SU-DHL-6 (cell line): ENCODE data around the gene STPG3.

Experiments used
- H2AFZ ChIP-seq: fragments of 200-600 bp; sonication (generic); 2 replicates; pipeline ENCODE4 v1.6.1; 2014; ENCODE audit warnings: low read depth, mild to moderate bottlenecking, moderate library complexity, mixed read lengths, antibody characterized with exemption, low read length; ENCODE audit not compliant: severe bottlenecking
- H3F3A ChIP-seq: fragments of 200-600 bp; shearing (Covaris generic); 2 replicates; pipeline ENCODE4 v1.6.0; 2016; ENCODE audit warnings: antibody characterized with exemption, mild to moderate bottlenecking; ENCODE audit not compliant: insufficient read depth
- H3K27ac ChIP-seq: fragments of 200-600 bp; sonication (generic); 2 replicates; pipeline ENCODE4 v1.5.1; 2016; ENCODE audit warnings: low read depth, mild to moderate bottlenecking, low read length, moderate library complexity, mixed read lengths
- H3K27me3 ChIP-seq: fragments of 200-600 bp; sonication (generic), shearing (Covaris generic); 2 replicates; pipeline ENCODE4 v1.6.0; 2014; ENCODE audit warnings: mild to moderate bottlenecking, low read length
- H3K36me3 ChIP-seq: fragments of 200-600 bp; sonication (generic); 2 replicates; pipeline ENCODE4 v1.6.1; 2014; ENCODE audit warnings: mild to moderate bottlenecking, low read length, mixed read lengths
- H3K4me2 ChIP-seq: fragments of 300-600, 200-600 bp; shearing (Covaris generic), sonication (generic); 2 replicates; pipeline ENCODE4 v1.6.0; 2014; ENCODE audit warnings: low read length, low read depth, mild to moderate bottlenecking; ENCODE audit not compliant: poor library complexity, severe bottlenecking
- H3K4me3 ChIP-seq: fragments of 200-600 bp; sonication (generic); 2 replicates; pipeline ENCODE4 v1.5.1; 2014; ENCODE audit warnings: antibody characterized with exemption, low read length, mild to moderate bottlenecking, mixed read lengths; ENCODE audit not compliant: insufficient read depth, poor library complexity, severe bottlenecking
- H3K79me2 ChIP-seq: fragments of 200-600 bp; sonication (generic); 2 replicates; pipeline ENCODE4 v1.6.1; 2014; ENCODE audit warnings: mild to moderate bottlenecking, low read length, moderate library complexity; ENCODE audit not compliant: insufficient read depth
- H3K9ac ChIP-seq: fragments of 200-600 bp; sonication (generic); 2 replicates; pipeline ENCODE4 v1.7.0; 2014; ENCODE audit warnings: mild to moderate bottlenecking, low read length
- H3K9me2 ChIP-seq: fragments of 200-600 bp; sonication (generic); replicated peaks from 2 replicates; pipeline ENCODE4 v1.6.1; 2014; ENCODE audit warnings: low read length; ENCODE audit not compliant: insufficient read depth
- H3K9me3 ChIP-seq: fragments of 200-600 bp; sonication (generic); 2 replicates; pipeline ENCODE4 v1.6.1; 2014; ENCODE audit warnings: low read length, mixed read lengths; ENCODE audit not compliant: insufficient read depth
- H4K20me1 ChIP-seq: fragments of 200-600 bp; sonication (generic); 2 replicates; pipeline ENCODE4 v1.6.1; 2014; ENCODE audit warnings: low read depth, mild to moderate bottlenecking, antibody characterized with exemption, low read length, moderate library complexity, mixed read lengths
- EZH2phosphoT487 ChIP-seq: fragments of 200-600 bp; sonication (generic), shearing (Covaris generic); conservative IDR thresholded peaks from 2 replicates; pipeline ENCODE4 v1.6.1; 2018; ENCODE audit warnings: mild to moderate bottlenecking, antibody characterized with exemption, low read length, moderate library complexity, mixed read lengths
- TF ChIP-seq, protein P1 (sequence below): fragments of 200-600 bp; sonication (generic); IDR thresholded peaks from one replicate; pipeline ENCODE4 v1.5.1; 2017; ENCODE audit warnings: antibody characterized with exemption, mild to moderate bottlenecking, low read length, moderate library complexity; ENCODE audit not compliant: insufficient read depth, poor library complexity, severe bottlenecking

STPG3 gene

DNA sequence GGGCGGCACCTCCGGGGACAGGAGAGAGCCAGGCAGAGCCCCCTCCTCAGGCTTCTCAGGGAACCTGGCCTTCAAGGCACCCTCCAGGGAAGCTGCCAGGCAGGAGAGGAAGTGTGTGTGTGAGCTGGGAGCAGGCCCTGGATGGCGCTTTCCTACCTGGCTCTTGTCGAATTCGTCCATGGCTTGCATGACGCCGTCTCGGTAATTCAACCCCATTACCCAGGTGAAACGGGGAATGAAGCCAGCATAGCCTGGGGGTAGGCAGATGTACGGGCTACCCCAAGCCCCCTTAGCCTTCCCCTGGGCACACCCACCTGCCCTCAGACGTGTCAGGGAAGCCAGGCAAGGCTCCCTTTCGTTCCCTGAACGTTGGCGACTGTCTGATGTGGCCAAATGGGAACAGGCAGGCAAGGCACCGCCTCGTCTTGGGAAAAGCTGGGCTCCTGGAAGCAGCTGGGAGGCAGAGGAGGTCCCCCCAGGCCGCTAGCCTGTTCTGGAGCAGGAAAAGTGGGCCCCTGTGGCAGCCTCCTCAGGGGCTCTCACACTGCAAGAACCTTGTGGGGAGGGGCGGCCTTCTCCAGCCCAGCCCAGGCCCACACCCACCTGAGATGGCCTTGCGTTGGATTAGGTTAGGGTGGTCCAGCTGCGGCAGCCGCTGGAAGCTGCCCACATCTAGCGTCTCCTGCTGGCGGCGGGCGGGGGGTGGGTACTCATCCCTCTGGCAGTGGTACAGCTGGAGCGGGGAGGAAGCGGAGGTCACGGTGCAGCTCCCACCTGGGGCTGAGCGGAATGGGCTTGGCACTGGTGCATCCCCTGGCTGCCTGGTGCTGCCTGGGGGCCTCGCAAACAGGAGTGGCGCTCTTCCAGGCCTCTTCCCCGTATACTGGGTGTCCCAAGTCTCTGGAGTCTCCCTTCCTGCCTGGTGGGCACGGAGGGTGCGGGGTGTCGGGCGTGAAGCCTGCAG is 6.3 kb upstream of the STPG3 start:
- no peaks in the 10 kb centered on the region for H3K9me2 ChIP-seq
- H3K27me3 ChIP-seq, result no peaks in the 10 kb centered on the region
- H3K4me2 ChIP-seq, result no peak overlapping the region
- no peaks in the 10 kb centered on the region for H3K9me3 ChIP-seq
- H3F3A ChIP-seq, result peaks cover 7% of the 10 kb centered on the region; the same call in 1 of the 2 replicates
- H3K36me3 ChIP-seq, result peaks cover 8% of the 10 kb centered on the region; the same call in 1 of the 2 replicates
- no peak overlapping the region for H3K4me3 ChIP-seq
- H4K20me1 ChIP-seq, result peaks cover 9% of the 10 kb centered on the region; the same call in 1 of the 2 replicates
- no peak overlapping the region for H3K27ac ChIP-seq
- TF ChIP-seq, protein P1, sequence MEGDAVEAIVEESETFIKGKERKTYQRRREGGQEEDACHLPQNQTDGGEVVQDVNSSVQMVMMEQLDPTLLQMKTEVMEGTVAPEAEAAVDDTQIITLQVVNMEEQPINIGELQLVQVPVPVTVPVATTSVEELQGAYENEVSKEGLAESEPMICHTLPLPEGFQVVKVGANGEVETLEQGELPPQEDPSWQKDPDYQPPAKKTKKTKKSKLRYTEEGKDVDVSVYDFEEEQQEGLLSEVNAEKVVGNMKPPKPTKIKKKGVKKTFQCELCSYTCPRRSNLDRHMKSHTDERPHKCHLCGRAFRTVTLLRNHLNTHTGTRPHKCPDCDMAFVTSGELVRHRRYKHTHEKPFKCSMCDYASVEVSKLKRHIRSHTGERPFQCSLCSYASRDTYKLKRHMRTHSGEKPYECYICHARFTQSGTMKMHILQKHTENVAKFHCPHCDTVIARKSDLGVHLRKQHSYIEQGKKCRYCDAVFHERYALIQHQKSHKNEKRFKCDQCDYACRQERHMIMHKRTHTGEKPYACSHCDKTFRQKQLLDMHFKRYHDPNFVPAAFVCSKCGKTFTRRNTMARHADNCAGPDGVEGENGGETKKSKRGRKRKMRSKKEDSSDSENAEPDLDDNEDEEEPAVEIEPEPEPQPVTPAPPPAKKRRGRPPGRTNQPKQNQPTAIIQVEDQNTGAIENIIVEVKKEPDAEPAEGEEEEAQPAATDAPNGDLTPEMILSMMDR, result no peak
- TF ChIP-seq EZH2phosphoT487, result no peak
- no peak overlapping the region for H3K9ac ChIP-seq
- no peak overlapping the region for H2AFZ ChIP-seq
- peaks cover 15% of the 10 kb centered on the region for H3K79me2 ChIP-seq

GRCh38 chr9:137245450-137246421 is 5.3 kb upstream of the STPG3 start:
- TF ChIP-seq, protein P1, result no peak
- no peak for TF ChIP-seq EZH2phosphoT487
- Histone ChIP-seq H3K9me3 (no peaks in the 10 kb centered on the region), H3K79me2 (peaks cover 15% of the 10 kb centered on the region), H3K36me3 (peaks cover 8% of the 10 kb centered on the region; the same call in 1 of the 2 replicates), H3K27ac (no peak overlapping the region), H3K27me3 (no peaks in the 10 kb centered on the region), H4K20me1 (peaks cover 9% of the 10 kb centered on the region; the same call in 1 of the 2 replicates), H3K4me2 (no peak overlapping the region), H3K4me3 (no peak overlapping the region), H3K9me2 (no peaks in the 10 kb centered on the region), H3F3A (peaks cover 7% of the 10 kb centered on the region; the same call in 1 of the 2 replicates), H3K9ac (no peak overlapping the region), H2AFZ (no peak overlapping the region)

- Histone ChIP-seq H3K79me2 (peaks cover 7% of the 10 kb centered on the region; the same call in 1 of the 2 replicates), H3K9me3 (no peaks in the 10 kb centered on the region), H2AFZ (no peak overlapping the region), H3K9me2 (no peaks in the 10 kb centered on the region), H3K27me3 (no peaks in the 10 kb centered on the region), H3F3A (peaks cover 7% of the 10 kb centered on the region; the same call in 1 of the 2 replicates), H3K9ac (no peak overlapping the region), H3K4me3 (no peak overlapping the region), H4K20me1 (peaks cover under 1% of the 10 kb centered on the region; the same call in 1 of the 2 replicates), H3K27ac (no peak overlapping the region), H3K4me2 (no peak overlapping the region), H3K36me3 (peaks cover 4% of the 10 kb centered on the region; the same call in 1 of the 2 replicates)
- no peak for TF ChIP-seq EZH2phosphoT487
- TF ChIP-seq, protein P1, result no peak
These were observed 3.8 kb upstream of the STPG3 start for GRCh38 chr9:137247135-137247915.
